ENCODE results near the gene MAP3K5.

DNA sequence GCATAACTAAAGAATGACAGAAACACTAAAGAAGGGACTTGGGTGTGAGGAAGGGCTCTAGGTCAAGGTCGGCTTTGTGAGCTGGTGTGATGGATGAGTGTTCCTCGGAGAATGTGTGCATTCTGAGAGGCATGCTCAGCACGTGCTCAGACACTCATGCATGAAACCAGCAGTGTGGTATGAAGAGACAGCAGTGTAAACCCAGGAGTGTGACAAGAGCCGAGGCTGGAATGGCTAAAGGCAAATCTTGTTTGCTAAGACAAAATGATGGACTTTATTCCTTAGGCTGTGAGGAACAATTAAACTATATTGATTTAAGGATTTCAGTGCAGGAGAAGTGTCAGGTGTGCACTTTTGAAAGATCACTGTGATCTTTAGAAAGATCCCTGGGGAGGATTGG is 134.6 kb downstream of the MAP3K5 start:
- TF ChIP-seq, protein P1, sequence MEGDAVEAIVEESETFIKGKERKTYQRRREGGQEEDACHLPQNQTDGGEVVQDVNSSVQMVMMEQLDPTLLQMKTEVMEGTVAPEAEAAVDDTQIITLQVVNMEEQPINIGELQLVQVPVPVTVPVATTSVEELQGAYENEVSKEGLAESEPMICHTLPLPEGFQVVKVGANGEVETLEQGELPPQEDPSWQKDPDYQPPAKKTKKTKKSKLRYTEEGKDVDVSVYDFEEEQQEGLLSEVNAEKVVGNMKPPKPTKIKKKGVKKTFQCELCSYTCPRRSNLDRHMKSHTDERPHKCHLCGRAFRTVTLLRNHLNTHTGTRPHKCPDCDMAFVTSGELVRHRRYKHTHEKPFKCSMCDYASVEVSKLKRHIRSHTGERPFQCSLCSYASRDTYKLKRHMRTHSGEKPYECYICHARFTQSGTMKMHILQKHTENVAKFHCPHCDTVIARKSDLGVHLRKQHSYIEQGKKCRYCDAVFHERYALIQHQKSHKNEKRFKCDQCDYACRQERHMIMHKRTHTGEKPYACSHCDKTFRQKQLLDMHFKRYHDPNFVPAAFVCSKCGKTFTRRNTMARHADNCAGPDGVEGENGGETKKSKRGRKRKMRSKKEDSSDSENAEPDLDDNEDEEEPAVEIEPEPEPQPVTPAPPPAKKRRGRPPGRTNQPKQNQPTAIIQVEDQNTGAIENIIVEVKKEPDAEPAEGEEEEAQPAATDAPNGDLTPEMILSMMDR (IDR thresholded peaks at IDR 0.05), result no peak
- no peak for TF ChIP-seq POLR2AphosphoS5 (IDR thresholded peaks at IDR 0.05; ENCODE audit: insufficient read depth in 1 of 2, low read depth in 1 of 2)
- TF ChIP-seq POLR2A (IDR thresholded peaks at IDR 0.05), result no peak

Data from vagina (tissue), 2 donors.